Loucy (cell line): Measurements from ENCODE around the gene GFRA1.

Experiments
- H2AFZ ChIP-seq: fragments of 200-600 bp; sonication (generic); 2 replicates; pipeline ENCODE4 v1.6.0; 2016; ENCODE audit warnings: antibody characterized with exemption, mild to moderate bottlenecking, low read length, moderate library complexity
- H3F3A ChIP-seq: fragments of 200-600 bp; 2 replicates; pipeline ENCODE4 v1.6.0; 2016; ENCODE audit warnings: antibody characterized with exemption, low read depth, mild to moderate bottlenecking
- H3K27me3 ChIP-seq: fragments of 200-600 bp; sonication (generic); 2 replicates; pipeline ENCODE4 v1.6.1; 2014; ENCODE audit warnings: low read length, mild to moderate bottlenecking; ENCODE audit not compliant: insufficient read depth, poor library complexity, severe bottlenecking
- H3K36me3 ChIP-seq: fragments of 200-600 bp; sonication (generic); 2 replicates; pipeline ENCODE4 v1.6.1; 2016; ENCODE audit warnings: low read length; ENCODE audit not compliant: insufficient read depth
- H3K4me1 ChIP-seq: fragments of 200-600 bp; sonication (generic); 2 replicates; pipeline ENCODE4 v1.5.1; 2014; ENCODE audit warnings: low read length, mild to moderate bottlenecking; ENCODE audit not compliant: insufficient read depth, poor library complexity, severe bottlenecking
- H3K4me2 ChIP-seq: fragments of 200-600 bp; sonication (generic); 2 replicates; pipeline ENCODE4 v1.6.0; 2014; ENCODE audit warnings: antibody characterized with exemption, low read length, low read depth, mild to moderate bottlenecking; ENCODE audit not compliant: poor library complexity, severe bottlenecking
- H3K4me3 ChIP-seq: fragments of 200-600 bp; sonication (generic); 2 replicates; pipeline ENCODE4 v1.5.1; 2014; ENCODE audit warnings: low read length, mild to moderate bottlenecking, mixed read lengths; ENCODE audit not compliant: poor library complexity, severe bottlenecking
- H3K79me2 ChIP-seq: fragments of 200-600 bp; sonication (generic); 2 replicates; pipeline ENCODE4 v1.6.1; 2014; ENCODE audit warnings: low read length; ENCODE audit not compliant: insufficient read depth
- H3K9ac ChIP-seq: fragments of 200-600 bp; sonication (generic); 2 replicates; pipeline ENCODE4 v1.6.0; 2014; ENCODE audit warnings: mild to moderate bottlenecking, low read depth, low read length, moderate library complexity; ENCODE audit not compliant: poor library complexity, severe bottlenecking
- H3K9me2 ChIP-seq: fragments of 200-600 bp; sonication (generic); replicated peaks from 2 replicates; pipeline ENCODE4 v1.6.1; 2016; ENCODE audit warnings: low read depth, low read length, mixed read lengths
- H3K9me3 ChIP-seq: fragments of 200-600 bp; sonication (generic); 2 replicates; pipeline ENCODE4 v1.6.1; 2014; ENCODE audit warnings: mild to moderate bottlenecking, antibody characterized with exemption, low read length, low read depth; ENCODE audit not compliant: insufficient read depth
- H4K20me1 ChIP-seq: fragments of 200-600 bp; sonication (generic); 2 replicates; pipeline ENCODE4 v1.6.0; 2014; ENCODE audit warnings: antibody characterized with exemption, low read length, mild to moderate bottlenecking; ENCODE audit not compliant: insufficient read depth, poor library complexity, severe bottlenecking
- EZH2phosphoT487 ChIP-seq: fragments of 200-600 bp; IDR thresholded peaks from 2 replicates; pipeline ENCODE4 v1.6.1; 2018; ENCODE audit warnings: antibody characterized with exemption, mild to moderate bottlenecking, moderate library complexity, borderline replicate concordance
- TF ChIP-seq, protein P1 (sequence below): fragments of 200-600 bp; sonication (generic); conservative IDR thresholded peaks from 2 replicates; pipeline ENCODE4 v1.5.1; 2014; ENCODE audit warnings: mild to moderate bottlenecking, antibody characterized with exemption, low read length

GFRA1 gene

GRCh38 chr10:116175231-116175630 lies 97.8 kb downstream of the GFRA1 start:
- Histone ChIP-seq H3K4me1 (peaks cover 23% of the 10 kb centered on the region), H3K27me3 (no peaks in the 10 kb centered on the region), H3K79me2 (peaks cover 38% of the 10 kb centered on the region; the same call in 1 of the 2 replicates), H2AFZ (no peak overlapping the region), H3K4me3 (no peak overlapping the region), H3K9me2 (no peaks in the 10 kb centered on the region), H3K4me2 (no peak overlapping the region), H3K9me3 (no peaks in the 10 kb centered on the region), H3F3A (no peaks in the 10 kb centered on the region), H3K9ac (no peak overlapping the region), H3K36me3 (peaks cover 16% of the 10 kb centered on the region; the same call in 1 of the 2 replicates), H4K20me1 (no peaks in the 10 kb centered on the region)
- TF ChIP-seq, protein P1, sequence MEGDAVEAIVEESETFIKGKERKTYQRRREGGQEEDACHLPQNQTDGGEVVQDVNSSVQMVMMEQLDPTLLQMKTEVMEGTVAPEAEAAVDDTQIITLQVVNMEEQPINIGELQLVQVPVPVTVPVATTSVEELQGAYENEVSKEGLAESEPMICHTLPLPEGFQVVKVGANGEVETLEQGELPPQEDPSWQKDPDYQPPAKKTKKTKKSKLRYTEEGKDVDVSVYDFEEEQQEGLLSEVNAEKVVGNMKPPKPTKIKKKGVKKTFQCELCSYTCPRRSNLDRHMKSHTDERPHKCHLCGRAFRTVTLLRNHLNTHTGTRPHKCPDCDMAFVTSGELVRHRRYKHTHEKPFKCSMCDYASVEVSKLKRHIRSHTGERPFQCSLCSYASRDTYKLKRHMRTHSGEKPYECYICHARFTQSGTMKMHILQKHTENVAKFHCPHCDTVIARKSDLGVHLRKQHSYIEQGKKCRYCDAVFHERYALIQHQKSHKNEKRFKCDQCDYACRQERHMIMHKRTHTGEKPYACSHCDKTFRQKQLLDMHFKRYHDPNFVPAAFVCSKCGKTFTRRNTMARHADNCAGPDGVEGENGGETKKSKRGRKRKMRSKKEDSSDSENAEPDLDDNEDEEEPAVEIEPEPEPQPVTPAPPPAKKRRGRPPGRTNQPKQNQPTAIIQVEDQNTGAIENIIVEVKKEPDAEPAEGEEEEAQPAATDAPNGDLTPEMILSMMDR, result no peak
- no peak for TF ChIP-seq EZH2phosphoT487

GRCh38 chr10:116171505-116171904 lies 101.5 kb downstream of the GFRA1 start:
- Histone ChIP-seq H3K36me3 (peaks cover 16% of the 10 kb centered on the region; the same call in 1 of the 2 replicates), H3K9ac (no peak overlapping the region), H3K4me3 (no peak overlapping the region), H3K9me2 (no peaks in the 10 kb centered on the region), H3F3A (no peaks in the 10 kb centered on the region), H3K9me3 (no peaks in the 10 kb centered on the region), H3K27me3 (no peaks in the 10 kb centered on the region), H3K4me2 (no peak overlapping the region), H3K4me1 (peaks cover 14% of the 10 kb centered on the region), H3K79me2 (peaks cover 39% of the 10 kb centered on the region; the same call in 1 of the 2 replicates), H2AFZ (no peak overlapping the region), H4K20me1 (no peaks in the 10 kb centered on the region)
- no peak for TF ChIP-seq EZH2phosphoT487
- TF ChIP-seq, protein P1, result no peak

DNA sequence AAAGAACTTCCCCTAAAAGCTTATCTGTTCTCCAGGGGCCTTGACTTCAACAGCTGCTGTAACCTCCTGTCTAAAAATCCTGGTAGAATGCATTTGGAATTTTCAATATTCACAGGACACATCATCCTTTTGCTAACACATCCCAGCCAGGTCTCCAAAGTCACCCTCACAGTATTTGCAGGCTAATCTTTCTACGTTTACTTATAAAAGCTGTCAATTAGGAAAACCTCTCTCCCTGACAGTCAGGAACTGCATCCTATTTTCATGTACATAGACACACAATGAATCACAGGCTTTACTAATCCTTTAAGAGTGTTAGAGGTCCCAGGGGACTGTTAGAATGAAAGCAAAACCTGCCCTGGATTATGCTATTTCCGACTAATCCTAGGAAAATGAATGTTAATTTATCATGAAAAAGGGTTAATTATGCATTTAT lies 102.2 kb downstream of the GFRA1 start:
- no peaks in the 10 kb centered on the region for H3K27me3 ChIP-seq
- no peak overlapping the region for H2AFZ ChIP-seq
- H4K20me1 ChIP-seq, result no peaks in the 10 kb centered on the region
- peaks cover 8% of the 10 kb centered on the region for H3K4me1 ChIP-seq
- H3K9me2 ChIP-seq, result no peaks in the 10 kb centered on the region
- no peaks in the 10 kb centered on the region for H3F3A ChIP-seq
- TF ChIP-seq EZH2phosphoT487, result no peak
- TF ChIP-seq, protein P1, result no peak
- H3K9me3 ChIP-seq, result no peaks in the 10 kb centered on the region
- peaks cover 14% of the 10 kb centered on the region; the same call in 1 of the 2 replicates for H3K36me3 ChIP-seq
- H3K79me2 ChIP-seq, result peaks cover 35% of the 10 kb centered on the region; the same call in 1 of the 2 replicates
- no peak overlapping the region for H3K4me3 ChIP-seq
- H3K9ac ChIP-seq, result no peak overlapping the region
- no peak overlapping the region for H3K4me2 ChIP-seq
